Neutrophil (primary cell): ENCODE results near the gene HEY2.

ENCODE experiments used
- H3K27ac ChIP-seq: fragments of 200-600 bp; sonication (generic); 2 replicates; pipeline ENCODE4 v1.5.1; 2016; ENCODE audit warnings: mild to moderate bottlenecking, moderate library complexity
- H3K27me3 ChIP-seq: fragments of 200-600 bp; sonication (generic); 2 replicates; pipeline ENCODE4 v1.6.0; 2016; ENCODE audit warnings: mild to moderate bottlenecking
- H3K36me3 ChIP-seq: fragments of 200-600 bp; sonication (generic); 2 replicates; pipeline ENCODE4 v1.5.1; 2017
- H3K4me1 ChIP-seq, 2 experiments: fragments of 200-600 bp in 1 of 2; sonication (generic) in 1 of 2; 1 replicate in 1 of 2; 2 replicates in 1 of 2; pipeline versions ENCODE4 v1.5.1 to v1.6.1; 2013 to 2016; ENCODE audit warnings: low read depth in 1 of 2, low read length in 1 of 2, mild to moderate bottlenecking in 1 of 2, moderate library complexity in 1 of 2; ENCODE audit not compliant: control insufficient read depth in 1 of 2, insufficient read depth in 1 of 2
- H3K4me3 ChIP-seq, 2 experiments: fragments of 200-600 bp in 1 of 2; sonication (generic) in 1 of 2; 1 replicate in 1 of 2; 2 replicates in 1 of 2; pipeline ENCODE4 v1.5.1; 2013 to 2016; ENCODE audit warnings: low read depth in 1 of 2, low read length in 1 of 2, mild to moderate bottlenecking in 1 of 2, moderate library complexity in 1 of 2
- H3K9me3 ChIP-seq: fragments of 200-600 bp; sonication (generic); 2 replicates; pipeline ENCODE4 v1.5.1; 2016
- CTCF ChIP-seq: fragments of 200-600 bp; sonication (generic); IDR thresholded peaks from 2 replicates; pipeline ENCODE4 v1.5.1; 2016; ENCODE audit warnings: antibody characterized with exemption

HEY2 gene

GRCh38 chr6:125738276-125738675, 11.2 kb upstream of the HEY2 start:
- no peaks in the 10 kb centered on the region for H3K36me3 ChIP-seq
- no peak for TF ChIP-seq CTCF
- no peak overlapping the region for H3K27ac ChIP-seq
- H3K27me3 ChIP-seq: peaks cover 100% of the 10 kb centered on the region
- H3K9me3 ChIP-seq: no peaks in the 10 kb centered on the region
- H3K4me1 ChIP-seq: no peaks in the 10 kb centered on the region
- no peak overlapping the region for H3K4me3 ChIP-seq

GRCh38 chr6:125739364-125739763, 10.1 kb upstream of the HEY2 start:
- H3K9me3 ChIP-seq: no peaks in the 10 kb centered on the region
- H3K27ac ChIP-seq: no peak overlapping the region
- no peak overlapping the region for H3K4me3 ChIP-seq
- no peaks in the 10 kb centered on the region for H3K36me3 ChIP-seq
- peaks cover 100% of the 10 kb centered on the region for H3K27me3 ChIP-seq
- H3K4me1 ChIP-seq: no peaks in the 10 kb centered on the region
- no peak for TF ChIP-seq CTCF

GRCh38 chr6:125741336-125741735, 8.1 kb upstream of the HEY2 start:
- Histone ChIP-seq H3K27ac (no peak overlapping the region), H3K36me3 (no peaks in the 10 kb centered on the region), H3K27me3 (peaks cover 100% of the 10 kb centered on the region), H3K4me1 (peaks cover 0 to under 1% of the 10 kb centered on the region in 2 experiments), H3K9me3 (no peaks in the 10 kb centered on the region), H3K4me3 (no peak overlapping the region)
- TF ChIP-seq CTCF: no peak

DNA sequence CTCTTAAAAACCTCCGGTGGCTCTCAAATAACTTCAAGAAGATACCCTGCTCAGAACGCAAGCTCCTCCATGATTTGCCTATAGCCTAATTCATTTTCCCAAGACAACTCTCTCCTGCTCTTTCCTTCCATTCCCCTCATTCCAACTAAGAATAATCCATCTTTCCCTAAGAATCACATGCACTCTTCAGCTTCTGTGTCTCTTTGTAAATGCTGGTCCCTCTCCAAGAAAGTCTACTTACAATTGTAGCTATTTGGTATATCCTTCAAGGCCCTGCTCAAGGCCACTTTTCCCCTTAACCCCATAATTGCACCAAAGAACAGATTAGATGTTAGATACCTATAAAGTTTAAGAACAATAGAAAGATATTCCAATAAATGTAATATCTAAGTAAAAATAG, 7.4 kb upstream of the HEY2 start:
- no peaks in the 10 kb centered on the region for H3K36me3 ChIP-seq
- H3K4me1 ChIP-seq: peaks cover 7% of the 10 kb centered on the region in 2 experiments
- H3K4me3 ChIP-seq: no peak overlapping the region
- no peak overlapping the region for H3K27ac ChIP-seq
- H3K9me3 ChIP-seq: no peaks in the 10 kb centered on the region
- TF ChIP-seq CTCF: no peak
- H3K27me3 ChIP-seq: peaks cover 100% of the 10 kb centered on the region

- no peak for TF ChIP-seq CTCF
- H3K27ac ChIP-seq: no peak overlapping the region
- H3K36me3 ChIP-seq: no peaks in the 10 kb centered on the region
- peaks cover 12 to 13% of the 10 kb centered on the region in 2 experiments for H3K4me1 ChIP-seq
- H3K27me3 ChIP-seq: peaks cover 100% of the 10 kb centered on the region
- H3K4me3 ChIP-seq: no peak overlapping the region
- no peaks in the 10 kb centered on the region for H3K9me3 ChIP-seq
Measured at GRCh38 chr6:125742464-125743120, 6.8 kb upstream of the HEY2 start.
